ENCODE results near the gene FGFR4.

Gene FGFR4

DNA sequence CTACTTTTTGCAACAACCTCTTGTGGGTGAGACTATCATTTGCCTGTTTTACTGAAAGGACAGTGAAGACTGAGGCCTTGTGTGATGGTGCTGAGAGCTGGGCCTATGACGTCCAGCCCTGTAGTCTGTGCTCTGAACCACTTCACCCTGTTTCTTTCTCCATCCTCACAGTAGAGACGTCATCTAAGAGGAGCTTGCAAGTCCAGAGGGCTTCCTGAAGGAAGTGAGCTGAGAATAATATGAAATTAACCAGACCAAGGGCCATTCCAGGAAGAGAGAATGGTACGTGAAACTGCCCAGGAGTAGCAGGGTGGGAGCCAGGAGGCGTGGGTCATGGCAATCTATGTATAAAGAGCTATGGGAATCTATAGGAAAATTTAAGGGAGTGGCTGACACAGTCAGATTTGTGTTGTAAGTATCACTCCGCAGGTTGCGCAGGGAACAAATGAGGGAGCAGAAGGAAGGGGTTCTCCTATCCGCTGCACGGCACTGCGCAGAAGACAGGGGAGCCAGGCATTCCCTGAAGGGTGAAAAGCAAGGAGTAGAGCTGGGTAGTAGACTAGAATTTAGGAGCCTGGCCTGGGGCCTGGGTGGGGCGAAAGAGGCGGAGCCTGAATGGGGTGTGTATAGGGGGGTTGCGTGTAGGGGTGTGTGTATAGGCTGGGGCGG lies 596 bp upstream of the FGFR4 start:
- no peak for DNase-seq (ENCODE audit: low read depth)

DNA sequence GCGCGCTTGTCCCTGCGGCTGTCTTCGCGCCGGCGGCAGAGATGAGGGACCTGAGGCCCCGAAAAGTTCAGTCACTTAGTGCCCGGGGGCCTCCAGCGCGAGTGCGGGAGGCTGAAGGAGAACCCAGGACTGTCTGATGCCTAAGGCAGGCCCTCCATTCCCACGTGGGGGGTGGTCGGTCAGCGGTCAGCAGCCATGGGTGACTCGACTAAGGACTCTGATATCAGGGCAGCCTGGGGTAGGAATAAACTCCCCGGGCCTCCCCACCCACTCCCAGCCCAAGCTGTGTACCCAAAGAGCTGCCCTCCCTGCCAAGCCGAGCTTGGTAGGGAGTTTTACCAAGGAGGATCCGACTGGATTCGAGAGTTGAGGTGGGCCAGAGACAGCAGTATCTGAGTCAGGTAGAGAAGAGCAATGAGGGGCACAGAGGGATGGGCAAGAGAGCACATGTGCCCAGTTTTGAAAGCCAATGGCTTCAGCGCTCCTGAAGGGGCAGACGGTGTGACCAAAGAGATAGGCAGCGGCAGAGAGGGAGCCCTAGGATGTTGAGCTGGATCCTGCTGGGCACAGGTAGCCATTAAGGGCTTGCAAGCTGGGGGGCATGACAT lies 787 bp downstream of the FGFR4 start:
- no peak for DNase-seq (ENCODE audit: low read depth)

DNA sequence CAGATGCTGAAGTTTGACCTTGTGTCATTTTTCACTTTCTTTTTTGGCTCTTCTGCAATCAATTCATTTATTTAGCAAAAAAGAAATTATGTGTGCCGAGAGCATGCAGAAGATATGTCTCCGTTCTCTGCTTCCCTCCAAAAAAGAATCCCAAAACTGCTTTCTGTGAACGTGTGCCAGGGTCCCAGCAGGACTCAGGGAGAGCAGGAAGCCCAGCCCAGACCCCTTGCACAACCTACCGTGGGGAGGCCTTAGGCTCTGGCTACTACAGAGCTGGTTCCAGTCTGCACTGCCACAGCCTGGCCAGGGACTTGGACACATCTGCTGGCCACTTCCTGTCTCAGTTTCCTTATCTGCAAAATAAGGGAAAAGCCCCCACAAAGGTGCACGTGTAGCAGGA lies 2.4 kb downstream of the FGFR4 start:
- DNase-seq (ENCODE audit: low read depth): no peak

DNA sequence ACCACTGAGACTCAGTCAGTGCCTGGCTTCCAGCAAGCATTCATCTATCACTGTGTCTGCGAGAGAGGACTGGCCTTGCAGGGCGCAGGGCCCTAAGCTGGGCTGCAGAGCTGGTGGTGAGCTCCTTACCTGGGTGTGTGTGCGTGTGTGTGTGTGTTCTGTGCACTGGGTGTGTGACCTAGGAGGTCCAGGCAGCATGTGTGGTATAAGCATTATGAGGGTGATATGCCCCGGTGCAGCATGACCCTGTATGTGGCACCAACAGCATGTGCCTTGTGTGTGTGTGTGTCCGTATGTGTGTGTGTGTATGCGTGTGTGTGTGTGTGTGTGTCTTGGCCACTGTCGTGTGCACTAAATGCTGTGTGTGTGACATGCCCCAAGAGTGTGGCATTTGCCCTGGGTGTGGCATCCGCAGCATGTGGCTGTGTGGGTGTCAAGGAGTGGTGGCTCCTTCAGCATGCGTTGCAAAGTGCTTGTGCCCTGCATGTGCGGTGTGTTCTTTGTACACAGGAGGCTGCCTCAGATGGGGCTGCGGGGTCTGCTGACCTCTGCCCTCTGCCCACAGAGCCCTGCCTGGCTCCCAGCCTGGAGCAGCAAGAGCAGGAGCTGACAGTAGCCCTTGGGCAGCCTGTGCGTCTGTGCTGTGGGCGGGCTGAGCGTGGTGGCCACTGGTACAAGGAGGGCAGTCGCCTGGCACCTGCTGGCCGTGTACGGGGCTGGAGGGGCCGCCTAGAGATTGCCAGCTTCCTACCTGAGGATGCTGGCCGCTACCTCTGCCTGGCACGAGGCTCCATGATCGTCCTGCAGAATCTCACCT lies 3.3 kb downstream of the FGFR4 start:
- DNase-seq (ENCODE audit: low read depth): no peak

DNA sequence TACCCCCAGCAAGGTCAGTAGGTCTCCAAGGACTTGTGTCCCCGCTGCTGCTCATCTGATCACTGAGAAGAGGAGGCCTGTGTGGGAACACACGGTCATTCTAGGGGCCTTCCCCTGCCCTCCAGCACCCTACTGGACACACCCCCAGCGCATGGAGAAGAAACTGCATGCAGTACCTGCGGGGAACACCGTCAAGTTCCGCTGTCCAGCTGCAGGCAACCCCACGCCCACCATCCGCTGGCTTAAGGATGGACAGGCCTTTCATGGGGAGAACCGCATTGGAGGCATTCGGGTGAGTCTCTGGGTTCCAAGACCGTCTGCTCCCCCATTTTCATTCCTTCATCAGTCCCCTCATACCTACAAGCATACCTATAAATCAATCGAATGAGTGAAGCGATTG lies 4.1 kb downstream of the FGFR4 start:
- no peak for DNase-seq (ENCODE audit: low read depth)

DNA sequence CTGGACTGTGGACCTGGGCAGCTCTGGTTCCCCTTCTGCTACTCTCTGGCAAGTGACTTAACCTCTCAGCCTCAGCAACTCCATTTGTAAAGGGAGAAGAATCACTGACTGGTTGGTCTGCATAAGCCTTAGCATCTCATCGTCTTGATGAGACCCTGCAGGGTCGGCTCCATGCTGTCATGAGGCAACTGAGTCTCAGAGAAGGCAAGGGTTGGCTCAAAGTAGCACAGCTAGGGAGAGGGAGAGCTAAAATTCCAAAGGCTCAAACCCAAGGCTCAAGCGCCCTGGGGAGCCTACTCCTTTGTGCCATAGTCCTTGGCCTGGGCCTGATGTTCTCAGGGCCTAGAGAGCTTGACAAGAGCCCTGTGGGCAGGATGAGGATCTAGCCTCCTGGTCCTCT lies 4.5 kb downstream of the FGFR4 start:
- DNase-seq (ENCODE audit: low read depth): no peak

DNA sequence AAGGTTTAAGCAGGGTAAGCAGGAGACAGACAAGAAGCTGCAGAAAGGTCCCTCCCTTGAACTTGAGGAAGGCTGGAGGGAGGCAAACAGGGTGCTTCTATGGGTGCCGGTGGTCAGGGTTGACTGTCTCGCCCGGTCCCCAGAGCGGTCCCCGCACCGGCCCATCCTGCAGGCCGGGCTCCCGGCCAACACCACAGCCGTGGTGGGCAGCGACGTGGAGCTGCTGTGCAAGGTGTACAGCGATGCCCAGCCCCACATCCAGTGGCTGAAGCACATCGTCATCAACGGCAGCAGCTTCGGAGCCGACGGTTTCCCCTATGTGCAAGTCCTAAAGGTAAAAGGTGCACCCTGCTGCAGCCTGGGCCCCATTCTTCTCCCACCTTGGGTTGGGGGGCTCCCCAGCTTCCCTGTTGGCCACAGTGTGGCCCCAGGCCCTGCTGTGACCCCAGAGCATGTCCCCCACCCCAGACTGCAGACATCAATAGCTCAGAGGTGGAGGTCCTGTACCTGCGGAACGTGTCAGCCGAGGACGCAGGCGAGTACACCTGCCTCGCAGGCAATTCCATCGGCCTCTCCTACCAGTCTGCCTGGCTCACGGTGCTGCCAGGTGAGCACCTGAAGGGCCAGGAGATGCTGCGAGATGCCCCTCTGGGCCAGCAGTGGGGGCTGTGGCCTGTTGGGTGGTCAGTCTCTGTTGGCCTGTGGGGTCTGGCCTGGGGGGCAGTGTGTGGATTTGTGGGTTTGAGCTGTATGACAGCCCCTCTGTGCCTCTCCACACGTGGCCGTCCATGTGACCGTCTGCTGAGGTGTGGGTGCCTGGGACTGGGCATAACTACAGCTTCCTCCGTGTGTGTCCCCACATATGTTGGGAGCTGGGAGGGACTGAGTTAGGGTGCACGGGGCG lies 5.7 kb downstream of the FGFR4 start:
- DNase-seq (ENCODE audit: low read depth): no peak

DNA sequence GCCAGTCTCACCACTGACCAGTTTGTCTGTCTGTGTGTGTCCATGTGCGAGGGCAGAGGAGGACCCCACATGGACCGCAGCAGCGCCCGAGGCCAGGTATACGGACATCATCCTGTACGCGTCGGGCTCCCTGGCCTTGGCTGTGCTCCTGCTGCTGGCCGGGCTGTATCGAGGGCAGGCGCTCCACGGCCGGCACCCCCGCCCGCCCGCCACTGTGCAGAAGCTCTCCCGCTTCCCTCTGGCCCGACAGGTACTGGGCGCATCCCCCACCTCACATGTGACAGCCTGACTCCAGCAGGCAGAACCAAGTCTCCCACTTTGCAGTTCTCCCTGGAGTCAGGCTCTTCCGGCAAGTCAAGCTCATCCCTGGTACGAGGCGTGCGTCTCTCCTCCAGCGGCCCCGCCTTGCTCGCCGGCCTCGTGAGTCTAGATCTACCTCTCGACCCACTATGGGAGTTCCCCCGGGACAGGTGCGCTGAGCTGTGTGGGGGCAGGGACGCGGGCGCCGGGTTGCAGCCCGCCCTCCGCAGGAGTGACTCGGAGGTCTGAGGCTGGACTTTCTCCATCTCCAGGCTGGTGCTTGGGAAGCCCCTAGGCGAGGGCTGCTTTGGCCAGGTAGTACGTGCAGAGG lies 6.5 kb downstream of the FGFR4 start:
- no peak for DNase-seq (ENCODE audit: low read depth)

DNA sequence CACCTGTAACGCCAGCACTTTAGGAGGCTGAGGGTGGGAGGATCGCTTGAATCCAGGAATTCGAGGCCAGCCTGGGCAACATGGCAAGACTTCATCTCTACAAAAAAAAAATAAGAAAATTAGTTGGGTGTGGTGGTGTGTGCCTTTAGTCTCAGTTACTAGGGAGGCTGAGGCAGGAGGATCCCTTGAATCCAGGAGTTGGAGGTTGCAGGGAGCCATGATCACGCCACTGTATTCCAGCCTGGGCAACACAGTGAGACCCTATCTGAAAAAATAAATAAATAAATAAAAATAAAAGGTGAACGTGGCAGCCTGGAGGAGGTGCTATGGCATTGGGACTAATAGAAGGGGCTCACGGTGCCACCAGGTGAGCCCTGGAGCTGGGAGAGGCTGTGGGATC lies 7.1 kb downstream of the FGFR4 start:
- no peak for DNase-seq (ENCODE audit: low read depth)

DNA sequence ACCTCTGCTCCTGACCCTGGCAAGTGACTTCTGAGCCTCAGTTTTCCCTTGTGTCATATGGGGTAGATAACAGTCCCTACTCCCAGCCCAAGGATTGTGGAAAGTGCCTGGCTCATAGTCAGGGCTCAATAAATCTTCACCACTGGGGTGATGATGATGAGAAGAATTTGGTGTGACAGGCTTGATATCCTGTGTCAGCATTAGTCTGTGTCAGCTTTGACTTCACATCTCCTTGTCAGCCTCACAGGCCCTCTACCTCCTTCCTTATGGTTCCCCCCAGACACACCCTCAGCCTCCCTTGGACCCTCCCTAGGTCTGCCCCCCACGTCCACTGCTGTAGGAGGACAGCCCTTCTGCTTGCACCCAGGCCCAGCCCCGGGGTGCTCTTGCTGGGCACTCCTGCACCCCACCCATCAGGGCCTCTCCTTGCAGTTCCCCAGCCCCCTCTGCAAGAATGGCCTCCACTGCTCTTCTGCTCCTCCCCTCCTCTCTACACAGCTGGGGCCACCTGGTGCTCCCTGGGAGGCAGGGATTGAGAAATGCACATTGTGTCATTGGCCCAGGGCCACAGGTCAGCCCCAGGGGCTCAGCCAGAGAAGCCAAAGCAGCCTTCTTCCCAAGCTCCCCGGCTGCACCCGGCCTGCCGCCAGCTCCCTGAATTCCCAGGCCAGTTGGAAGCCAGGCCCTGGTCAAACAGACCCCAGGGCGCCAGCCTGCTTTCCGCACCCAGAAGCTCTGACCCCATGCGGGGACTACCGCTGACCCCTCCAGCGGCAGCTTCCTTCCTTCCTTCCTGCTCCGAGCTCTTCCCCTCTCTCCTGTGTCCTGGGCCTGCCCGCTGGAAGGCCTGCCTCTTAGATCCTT lies 7.7 kb downstream of the FGFR4 start:
- no peak for DNase-seq (ENCODE audit: low read depth)

DNA sequence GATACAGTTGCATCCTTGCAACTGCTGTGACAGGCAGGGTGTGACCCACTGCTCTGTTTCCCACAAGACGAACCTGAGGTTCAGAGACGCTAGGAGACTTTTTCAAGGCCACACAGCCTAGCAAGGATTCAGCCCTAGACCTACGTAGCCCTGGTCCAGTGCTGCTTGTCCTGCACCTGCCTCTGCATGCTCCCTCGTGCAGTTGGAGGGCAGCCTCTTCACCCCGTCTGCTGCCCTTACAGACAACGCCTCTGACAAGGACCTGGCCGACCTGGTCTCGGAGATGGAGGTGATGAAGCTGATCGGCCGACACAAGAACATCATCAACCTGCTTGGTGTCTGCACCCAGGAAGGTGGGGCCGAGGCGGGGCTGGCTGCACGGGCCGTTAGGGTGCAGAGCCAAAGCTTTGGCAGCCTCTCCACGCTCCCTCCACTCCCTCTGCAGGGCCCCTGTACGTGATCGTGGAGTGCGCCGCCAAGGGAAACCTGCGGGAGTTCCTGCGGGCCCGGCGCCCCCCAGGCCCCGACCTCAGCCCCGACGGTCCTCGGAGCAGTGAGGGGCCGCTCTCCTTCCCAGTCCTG lies 8.5 kb downstream of the FGFR4 start:
- DNase-seq (ENCODE audit: low read depth): no peak

DNA sequence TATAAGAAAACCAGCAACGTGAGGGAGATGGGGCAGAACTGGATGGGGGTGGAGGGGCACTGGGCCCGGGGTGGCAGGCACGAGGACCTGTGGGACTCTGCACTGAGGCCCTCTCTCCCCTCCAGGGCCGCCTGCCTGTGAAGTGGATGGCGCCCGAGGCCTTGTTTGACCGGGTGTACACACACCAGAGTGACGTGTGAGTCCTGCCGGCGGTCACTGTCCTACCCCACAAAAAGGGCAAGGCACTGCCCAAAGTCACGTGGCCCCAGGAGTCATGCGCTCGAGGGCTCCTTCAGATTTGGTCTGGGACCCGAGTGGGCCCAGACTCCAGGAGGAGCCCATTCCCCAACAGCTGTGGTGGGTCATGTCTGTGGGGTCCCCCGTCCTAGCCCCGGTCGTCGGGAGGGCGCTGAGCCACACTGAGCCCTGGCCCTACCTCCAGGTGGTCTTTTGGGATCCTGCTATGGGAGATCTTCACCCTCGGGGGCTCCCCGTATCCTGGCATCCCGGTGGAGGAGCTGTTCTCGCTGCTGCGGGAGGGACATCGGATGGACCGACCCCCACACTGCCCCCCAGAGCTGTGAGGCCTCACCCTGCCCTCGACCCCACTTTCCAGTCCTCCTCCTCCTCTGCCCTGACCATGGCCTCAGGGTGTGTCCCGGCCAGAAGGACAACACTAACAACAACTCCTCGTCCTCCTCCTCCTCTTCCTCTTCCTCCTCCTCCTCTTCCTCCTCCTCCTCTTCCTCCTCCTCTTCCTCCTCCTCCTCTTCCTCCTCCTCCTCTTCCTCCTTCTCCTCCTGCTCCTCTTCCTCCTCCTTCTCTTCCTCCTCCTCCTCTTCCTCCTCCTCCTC lies 9.7 kb downstream of the FGFR4 start:
- no peak for DNase-seq (ENCODE audit: low read depth)

DNA sequence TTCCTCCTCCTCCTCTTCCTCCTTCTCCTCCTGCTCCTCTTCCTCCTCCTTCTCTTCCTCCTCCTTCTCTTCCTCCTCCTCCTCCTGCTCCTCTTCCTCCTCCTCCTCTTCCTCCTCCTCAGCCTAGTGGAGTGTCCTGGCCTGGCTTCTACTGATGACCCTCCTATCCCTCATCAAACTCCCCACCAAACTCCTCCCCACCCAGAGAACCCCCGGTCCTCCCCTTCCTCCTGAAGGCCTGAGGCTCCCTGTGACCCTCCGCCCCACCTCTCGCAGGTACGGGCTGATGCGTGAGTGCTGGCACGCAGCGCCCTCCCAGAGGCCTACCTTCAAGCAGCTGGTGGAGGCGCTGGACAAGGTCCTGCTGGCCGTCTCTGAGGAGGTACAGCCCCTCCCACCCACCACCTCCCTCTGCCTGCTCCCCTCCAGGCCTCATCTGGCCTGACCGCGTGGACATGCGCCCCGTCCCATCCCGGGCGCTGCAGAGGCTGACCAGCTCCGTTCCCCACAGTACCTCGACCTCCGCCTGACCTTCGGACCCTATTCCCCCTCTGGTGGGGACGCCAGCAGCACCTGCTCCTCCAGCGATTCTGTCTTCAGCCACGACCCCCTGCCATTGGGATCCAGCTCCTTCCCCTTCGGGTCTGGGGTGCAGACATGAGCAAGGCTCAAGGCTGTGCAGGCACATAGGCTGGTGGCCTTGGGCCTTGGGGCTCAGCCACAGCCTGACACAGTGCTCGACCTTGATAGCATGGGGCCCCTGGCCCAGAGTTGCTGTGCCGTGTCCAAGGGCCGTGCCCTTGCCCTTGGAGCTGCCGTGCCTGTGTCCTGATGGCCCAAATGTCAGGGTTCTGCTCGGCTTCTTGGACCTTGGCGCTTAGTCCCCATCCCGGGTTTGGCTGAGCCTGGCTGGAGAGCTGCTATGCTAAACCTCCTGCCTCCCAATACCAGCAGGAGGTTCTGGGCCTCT lies 10.6 kb downstream of the FGFR4 start:
- DNase-seq (ENCODE audit: low read depth): no peak

DNA sequence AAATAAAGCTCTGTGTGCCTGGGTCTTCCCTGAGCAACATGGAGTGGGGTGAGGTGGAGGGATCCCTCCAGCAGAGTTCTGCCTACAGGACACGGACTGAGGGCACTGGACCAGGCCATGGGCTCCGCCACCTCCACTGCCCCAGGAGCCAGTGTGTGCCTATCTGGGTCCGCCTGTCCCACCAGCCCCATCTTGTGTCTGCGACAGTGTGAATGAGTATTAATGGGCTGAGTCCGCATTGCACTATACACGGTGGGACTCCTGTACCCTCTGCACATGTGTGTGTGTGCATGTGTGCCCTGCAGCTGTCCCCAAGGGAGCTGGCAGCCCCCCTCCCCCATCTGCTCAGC lies 11.4 kb downstream of the FGFR4 start:
- DNase-seq (ENCODE audit: low read depth): no peak

DNA sequence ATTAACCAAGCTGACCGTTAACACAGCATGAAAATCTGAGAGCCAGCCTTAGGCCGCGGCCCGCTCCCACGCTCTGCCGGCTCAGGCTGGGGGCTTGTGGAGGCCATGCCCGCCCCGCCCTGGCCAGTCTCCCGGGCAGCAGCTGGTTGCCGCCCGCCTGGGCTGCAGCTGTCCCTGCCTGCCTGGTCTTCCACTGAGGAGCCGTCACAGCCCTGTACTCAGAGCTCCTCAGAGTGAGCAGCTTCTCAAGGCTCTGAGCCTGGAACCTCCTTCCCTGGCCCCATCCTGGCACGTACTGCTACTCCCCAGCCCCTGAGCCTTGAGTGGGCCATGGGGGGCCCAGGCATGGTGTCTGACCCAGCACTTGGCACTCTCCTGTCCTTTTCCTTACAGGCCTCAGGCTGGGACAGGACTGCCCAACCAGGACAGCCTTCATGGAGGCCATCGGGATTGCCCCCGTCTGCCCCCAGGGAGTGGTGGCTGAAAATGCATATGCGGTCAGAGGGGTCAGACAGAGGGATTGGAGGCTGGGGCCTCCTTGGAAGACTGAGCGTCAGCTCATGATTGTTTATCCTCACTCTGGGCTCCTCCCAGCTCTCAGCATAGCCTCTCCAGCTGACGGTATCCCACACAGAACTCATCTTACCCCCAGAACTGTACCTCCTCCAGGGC lies 11.9 kb downstream of the FGFR4 start:
- DNase-seq (ENCODE audit: low read depth): no peak

DNA sequence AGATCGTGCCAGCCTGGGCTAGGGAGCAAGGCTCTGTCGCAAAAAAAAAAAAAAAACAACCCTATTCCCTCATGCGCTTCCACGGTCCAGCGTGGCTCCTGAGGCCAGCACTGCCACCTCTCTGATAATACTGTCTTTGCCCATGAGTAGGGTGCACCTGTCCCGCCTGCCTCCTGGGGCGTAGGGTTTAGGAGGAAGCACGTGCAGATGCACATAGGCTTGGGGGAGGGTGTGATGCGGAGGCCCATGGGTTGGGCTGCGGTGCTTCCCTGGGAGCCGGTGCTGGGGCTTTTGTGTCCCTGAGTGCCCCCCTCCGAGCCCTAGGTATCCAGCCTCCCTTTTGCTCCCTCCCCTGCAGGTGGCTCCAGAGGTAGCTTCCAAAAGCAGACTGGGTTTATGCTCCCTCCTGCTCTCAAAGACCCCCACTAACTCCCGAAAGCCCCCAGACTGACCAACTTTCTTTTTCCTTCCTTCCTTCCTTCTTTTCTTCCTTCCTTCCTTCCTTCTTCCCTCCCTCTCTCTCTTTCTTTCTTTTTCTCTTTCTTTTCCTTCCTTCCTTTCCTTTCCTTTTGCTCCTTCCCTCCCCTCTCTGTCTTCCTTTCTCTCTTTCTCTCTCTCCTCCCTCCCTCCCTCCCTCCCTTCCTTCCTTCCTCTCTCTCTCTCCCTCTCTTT lies 12.8 kb downstream of the FGFR4 start:
- DNase-seq (ENCODE audit: low read depth): no peak

DNA sequence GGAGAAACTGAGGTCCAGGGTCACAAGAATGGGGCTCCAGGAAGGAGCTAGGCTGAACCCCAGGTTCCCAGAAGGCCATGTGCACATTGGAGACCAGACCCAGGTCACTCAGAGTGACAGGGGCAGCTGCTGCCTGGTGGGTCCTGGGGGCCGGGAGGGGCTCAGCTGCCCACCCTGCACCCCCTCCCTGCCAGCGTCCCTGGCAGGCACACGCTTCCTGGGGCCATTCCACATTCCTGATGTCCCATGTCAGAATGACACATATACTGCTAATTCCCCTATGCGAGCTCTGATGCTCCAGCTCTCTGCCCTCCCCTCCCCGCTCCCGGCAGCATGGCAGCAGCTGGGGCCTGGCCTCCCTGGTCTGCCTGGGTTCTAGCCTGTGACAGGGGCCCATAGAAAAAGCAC lies 14.0 kb downstream of the FGFR4 start:
- DNase-seq (ENCODE audit: low read depth): no peak
